Raji (cell line): ENCODE data around the gene OXCT1.
A peak's percentile ranks its signal among the peaks of the same experiment; 100 is the strongest.

ENCODE experiments used
- POLR2A ChIP-seq: IDR thresholded peaks from 2 replicates; pipeline ENCODE4 v1.6.1; 2011; ENCODE audit warnings: low read depth, low read length, control low read depth; ENCODE audit not compliant: insufficient read depth

OXCT1 gene

GRCh38 chr5:41878643-41879478 lies 8.6 kb upstream of the OXCT1 start:
- no peak for TF ChIP-seq POLR2A

- no peak for TF ChIP-seq POLR2A
These were observed 7.9 kb upstream of the OXCT1 start for GRCh38 chr5:41878173-41878572.

GRCh38 chr5:41877408-41877807 lies 7.2 kb upstream of the OXCT1 start:
- TF ChIP-seq POLR2A, result no peak

GRCh38 chr5:41876678-41877077 lies 6.5 kb upstream of the OXCT1 start:
- TF ChIP-seq POLR2A, result no peak

GRCh38 chr5:41875121-41875520 lies 4.9 kb upstream of the OXCT1 start:
- TF ChIP-seq POLR2A, result no peak

- no peak for TF ChIP-seq POLR2A
These were observed 4.4 kb upstream of the OXCT1 start for GRCh38 chr5:41874512-41875060.

GRCh38 chr5:41871852-41872251 lies 1.6 kb upstream of the OXCT1 start:
- TF ChIP-seq POLR2A, result no peak

GRCh38 chr5:41870627-41871048 lies 413 bp upstream of the OXCT1 start:
- TF ChIP-seq POLR2A, result peak; percentile 63

- no peak for TF ChIP-seq POLR2A
These were observed 988 bp downstream of the OXCT1 start for GRCh38 chr5:41869151-41869723.

GRCh38 chr5:41863871-41864486 lies 6.2 kb downstream of the OXCT1 start:
- TF ChIP-seq POLR2A, result no peak

GRCh38 chr5:41858890-41859289 lies 11.3 kb downstream of the OXCT1 start:
- no peak for TF ChIP-seq POLR2A

- no peak for TF ChIP-seq POLR2A
These were observed 12.2 kb downstream of the OXCT1 start for GRCh38 chr5:41857989-41858388.

- TF ChIP-seq POLR2A, result no peak
These were observed 13.4 kb downstream of the OXCT1 start for GRCh38 chr5:41856644-41857491.

- TF ChIP-seq POLR2A, result no peak
These were observed 17.9 kb downstream of the OXCT1 start for GRCh38 chr5:41852293-41852692.

- no peak for TF ChIP-seq POLR2A
These were observed 19.1 kb downstream of the OXCT1 start for GRCh38 chr5:41851116-41851515.
